GM18873 (cell line): ENCODE data around the gene PCGF6.

Experiments
- ATAC-seq: cut with Tn5 transposase; IDR thresholded peaks from one replicate; pipeline ENCODE4 v1.9.1; 2021; ENCODE audit warnings: mild to moderate bottlenecking, moderate library complexity, moderate number of reproducible peaks; ENCODE audit not compliant: unreplicated experiment, low FRiP score

PCGF6 gene

GRCh38 chr10:103333934-103334520 is 16.9 kb downstream of the PCGF6 start:
- no peak for ATAC-seq

- no peak for ATAC-seq
Observed at GRCh38 chr10:103327906-103328305, 23.0 kb downstream of the PCGF6 start.

- no peak for ATAC-seq
Observed at GRCh38 chr10:103316087-103316486, 34.9 kb downstream of the PCGF6 start.

GRCh38 chr10:103310197-103310596 is 40.7 kb downstream of the PCGF6 start:
- no peak for ATAC-seq

GRCh38 chr10:103307594-103307993 is 43.3 kb downstream of the PCGF6 start:
- no peak for ATAC-seq

GRCh38 chr10:103295374-103296015 is 55.4 kb downstream of the PCGF6 start:
- no peak for ATAC-seq

GRCh38 chr10:103291588-103291987 is 59.4 kb downstream of the PCGF6 start:
- ATAC-seq, result no peak

- ATAC-seq, result no peak
Observed at GRCh38 chr10:103287992-103288391, 62.9 kb downstream of the PCGF6 start.

- ATAC-seq, result no peak
Observed at GRCh38 chr10:103284170-103284569, 66.8 kb downstream of the PCGF6 start.

GRCh38 chr10:103282961-103283360 is 68.0 kb downstream of the PCGF6 start:
- ATAC-seq, result no peak

- ATAC-seq, result no peak
Observed at GRCh38 chr10:103281753-103282152, 69.2 kb downstream of the PCGF6 start.

- no peak for ATAC-seq
Observed at GRCh38 chr10:103280506-103280905, 70.4 kb downstream of the PCGF6 start.

- no peak for ATAC-seq
Observed at GRCh38 chr10:103280031-103280430, 70.9 kb downstream of the PCGF6 start.

- no peak for ATAC-seq
Observed at GRCh38 chr10:103278862-103279298, 72.1 kb downstream of the PCGF6 start.

- no peak for ATAC-seq
Observed at GRCh38 chr10:103278537-103278823, 72.5 kb downstream of the PCGF6 start.

- ATAC-seq, result no peak
Observed at GRCh38 chr10:103277713-103278536, 73.0 kb downstream of the PCGF6 start.

GRCh38 chr10:103276896-103277712 is 73.8 kb downstream of the PCGF6 start, which contains the start of gene INA:
Gene INA (plus strand): TSS chr10:103277138. CDS start chr10:103277212, 74 bp downstream.
- ATAC-seq, result no peak

- no peak for ATAC-seq
Observed at GRCh38 chr10:103276251-103276895, 74.6 kb downstream of the PCGF6 start.

GRCh38 chr10:103273041-103273441 is 77.9 kb downstream of the PCGF6 start:
- no peak for ATAC-seq

- ATAC-seq, result no peak
Observed at GRCh38 chr10:103265717-103266329, 85.1 kb downstream of the PCGF6 start.
